HEK293 (cell line): ENCODE data around the gene ADCY4.

ENCODE experiments used
- CTCF ChIA-PET: fragments of 350-600 bp; formaldehyde crosslinking; extraction: SDS; loops from one replicate; lab custom pipeline; 2021; ENCODE audit warnings: antibody characterized with exemption; lab: Yijun Ruan, JAX
- POLR2A ChIA-PET: fragments of 300-600 bp; formaldehyde crosslinking; extraction: SDS; loops from one replicate; lab custom pipeline; 2020; ENCODE audit warnings: antibody characterized with exemption, inconsistent platforms; lab: Yijun Ruan, JAX
- H3K27ac ChIP-seq: fragments of 200-500 bp; sonication (Bioruptor generic); 2 replicates; pipeline ENCODE4 v1.5.1; 2014; ENCODE audit warnings: low read depth, low read length, control low read depth, inconsistent platforms; ENCODE audit errors: extremely low read depth
- H3K36me3 ChIP-seq, 2 experiments: fragments of 200-500 bp in 1 of 2; sonication (Bioruptor generic) in 1 of 2; 1 replicate in 1 of 2; 2 replicates in 1 of 2; pipeline ENCODE4 v1.5.1; 2014 to 2017; ENCODE audit warnings: inconsistent platforms in 2 of 2, low read length in 2 of 2; ENCODE audit not compliant: control insufficient read depth in 2 of 2, insufficient read depth in 1 of 2
- H3K4me1 ChIP-seq: fragments of 200-500 bp; sonication (Bioruptor generic); 2 replicates; pipeline ENCODE4 v1.5.1; 2014; ENCODE audit warnings: mild to moderate bottlenecking, low read length, inconsistent platforms; ENCODE audit not compliant: control insufficient read depth, insufficient read depth
- H3K4me3 ChIP-seq: 2 replicates; pipeline ENCODE4 v1.5.1; 2011; ENCODE audit warnings: low read depth, mild to moderate bottlenecking, control low read depth, low read length, moderate library complexity
- H3K9me3 ChIP-seq: fragments of 200-500 bp; sonication (Bioruptor generic); 2 replicates; pipeline ENCODE4 v1.5.1; 2014; ENCODE audit warnings: low read depth, low read length, inconsistent platforms; ENCODE audit not compliant: control insufficient read depth, insufficient read depth
- KLF7 ChIP-seq: fragments of 450-650 bp; formaldehyde crosslinking; IDR thresholded peaks from 2 replicates; pipeline ENCODE4 v1.5.1; 2016; ENCODE audit warnings: missing biosample characterization, missing genetic modification characterization, borderline replicate concordance
- OVOL3 ChIP-seq: fragments of 450-650 bp; formaldehyde crosslinking; IDR thresholded peaks from 2 replicates; pipeline ENCODE4 v1.5.1; 2016; ENCODE audit warnings: missing biosample characterization, missing genetic modification characterization
- PRDM6 ChIP-seq: fragments of 450-650 bp; formaldehyde crosslinking; IDR thresholded peaks from 2 replicates; pipeline ENCODE4 v1.5.1; 2017; ENCODE audit warnings: missing biosample characterization, missing genetic modification characterization
- ZBTB17 ChIP-seq: fragments of 450-650 bp; formaldehyde crosslinking; IDR thresholded peaks from 2 replicates; pipeline ENCODE4 v1.5.1; 2016; ENCODE audit warnings: missing biosample characterization, missing genetic modification characterization
- ZIC2 ChIP-seq: fragments of 450-650 bp; formaldehyde crosslinking; IDR thresholded peaks from 2 replicates; pipeline ENCODE4 v1.5.1; 2016; ENCODE audit warnings: missing biosample characterization, missing genetic modification characterization
- ZNF214 ChIP-seq: fragments of 450-650 bp; formaldehyde crosslinking; IDR thresholded peaks from 2 replicates; pipeline ENCODE4 v1.5.1; 2017; ENCODE audit warnings: missing biosample characterization, mild to moderate bottlenecking, missing genetic modification characterization, borderline replicate concordance
- ZNF239 ChIP-seq: fragments of 450-650 bp; formaldehyde crosslinking; IDR thresholded peaks from 2 replicates; pipeline ENCODE4 v1.5.1; 2016; ENCODE audit warnings: missing biosample characterization, missing genetic modification characterization
- ZNF391 ChIP-seq: fragments of 450-650 bp; formaldehyde crosslinking; IDR thresholded peaks from 2 replicates; pipeline ENCODE4 v1.5.1; 2016; ENCODE audit warnings: low read depth, missing biosample characterization, missing genetic modification characterization, borderline replicate concordance
- ZNF426 ChIP-seq: fragments of 450-650 bp; formaldehyde crosslinking; IDR thresholded peaks from 2 replicates; pipeline ENCODE4 v1.5.1; 2017; ENCODE audit warnings: missing biosample characterization, missing genetic modification characterization, mild to moderate bottlenecking, inconsistent platforms, moderate library complexity
- ZNF561 ChIP-seq: fragments of 450-650 bp; IDR thresholded peaks from 2 replicates; pipeline ENCODE4 v1.5.1; 2018; ENCODE audit warnings: missing biosample characterization, missing genetic modification characterization, borderline replicate concordance
- ZNF596 ChIP-seq: fragments of 450-650 bp; IDR thresholded peaks from 2 replicates; pipeline ENCODE4 v1.5.0; 2018; ENCODE audit warnings: missing biosample characterization, mild to moderate bottlenecking, missing genetic modification characterization, moderate library complexity
- ZNF658 ChIP-seq: fragments of 450-650 bp; formaldehyde crosslinking; IDR thresholded peaks from 2 replicates; pipeline ENCODE4; 2016; ENCODE audit warnings: missing biosample characterization, missing genetic modification characterization
- TF ChIP-seq, protein P1 (sequence below): fragments of 450-650 bp; formaldehyde crosslinking; IDR thresholded peaks from 2 replicates; pipeline ENCODE4 v1.5.1; 2016; ENCODE audit warnings: missing biosample characterization, missing genetic modification characterization
- TF ChIP-seq, protein P2 (sequence below): fragments of 450-650 bp; formaldehyde crosslinking; IDR thresholded peaks from 2 replicates; pipeline ENCODE4 v1.5.1; 2016; ENCODE audit warnings: missing biosample characterization, missing genetic modification characterization

The ADCY4 gene

GRCh38 chr14:24277071-24277470 is 57.8 kb downstream of the ADCY4 start:
- Histone ChIP-seq H3K9me3 (no peaks in the 10 kb centered on the region), H3K4me3 (no peak overlapping the region)
- TF ChIP-seq PRDM6 (tag by site-specific recombination) = no peak
- TF ChIP-seq, protein P1, sequence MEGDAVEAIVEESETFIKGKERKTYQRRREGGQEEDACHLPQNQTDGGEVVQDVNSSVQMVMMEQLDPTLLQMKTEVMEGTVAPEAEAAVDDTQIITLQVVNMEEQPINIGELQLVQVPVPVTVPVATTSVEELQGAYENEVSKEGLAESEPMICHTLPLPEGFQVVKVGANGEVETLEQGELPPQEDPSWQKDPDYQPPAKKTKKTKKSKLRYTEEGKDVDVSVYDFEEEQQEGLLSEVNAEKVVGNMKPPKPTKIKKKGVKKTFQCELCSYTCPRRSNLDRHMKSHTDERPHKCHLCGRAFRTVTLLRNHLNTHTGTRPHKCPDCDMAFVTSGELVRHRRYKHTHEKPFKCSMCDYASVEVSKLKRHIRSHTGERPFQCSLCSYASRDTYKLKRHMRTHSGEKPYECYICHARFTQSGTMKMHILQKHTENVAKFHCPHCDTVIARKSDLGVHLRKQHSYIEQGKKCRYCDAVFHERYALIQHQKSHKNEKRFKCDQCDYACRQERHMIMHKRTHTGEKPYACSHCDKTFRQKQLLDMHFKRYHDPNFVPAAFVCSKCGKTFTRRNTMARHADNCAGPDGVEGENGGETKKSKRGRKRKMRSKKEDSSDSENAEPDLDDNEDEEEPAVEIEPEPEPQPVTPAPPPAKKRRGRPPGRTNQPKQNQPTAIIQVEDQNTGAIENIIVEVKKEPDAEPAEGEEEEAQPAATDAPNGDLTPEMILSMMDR (tag by site-specific recombination) = no peak
- no peak for TF ChIP-seq ZNF239
- TF ChIP-seq, all 188 proteins: peak for 0
- CTCF ChIA-PET = interaction anchor here (0.6 to 1.3 kb wide), 2 partner anchors 132 to 218 kb away, joined by 4 to 5 read pairs; no protein-coding TSS in a partner anchor
- POLR2A ChIA-PET = no interaction called here
- H3K36me3 ChIP-seq = no peaks in the 10 kb centered on the region
- no peaks in the 10 kb centered on the region for H3K4me1 ChIP-seq
- H3K27ac ChIP-seq = no peak overlapping the region

- TF ChIP-seq ZNF426 (tag by site-specific recombination) = no peak
- TF ChIP-seq ZNF596 = no peak
- 0 out of 2 replicates have a peak, but pooled peaks have one; percentile 44 for TF ChIP-seq ZBTB17 (tag by site-specific recombination)
- no peak overlapping the region for H3K27ac ChIP-seq
- no peak overlapping the region for H3K4me3 ChIP-seq
- CTCF ChIA-PET = interaction anchor here (0.9 to 1.8 kb wide), 4 partner anchors 19 to 31 kb away, joined by 5 to 14 read pairs (median 8); partner anchors contain the start of gene TINF2
- H3K9me3 ChIP-seq = no peaks in the 10 kb centered on the region
- peaks cover 0 to 6% of the 10 kb centered on the region in 2 experiments; a peak in 1 of 3 replicates for H3K36me3 ChIP-seq
- POLR2A ChIA-PET = interaction anchor here (0.7 kb wide), 2 partner anchors 9 to 22 kb away, joined by 3 to 4 read pairs; no protein-coding TSS in a partner anchor
- peaks cover 3% of the 10 kb centered on the region; the same call in 1 of the 2 replicates for H3K4me1 ChIP-seq
Observed at GRCh38 chr14:24274101-24274543, 60.7 kb downstream of the ADCY4 start.

GRCh38 chr14:24273422-24273998 is 61.4 kb downstream of the ADCY4 start:
- Histone ChIP-seq H3K4me3 (no peak overlapping the region), H3K4me1 (peaks cover 3% of the 10 kb centered on the region; the same call in 1 of the 2 replicates), H3K9me3 (no peaks in the 10 kb centered on the region), H3K27ac (no peak overlapping the region), H3K36me3 (peaks cover 0 to 12% of the 10 kb centered on the region in 2 experiments; a peak in 1 of 3 replicates)
- CTCF ChIA-PET = interaction anchor here (0.9 to 1.8 kb wide), 4 partner anchors 19 to 31 kb away, joined by 5 to 14 read pairs (median 8); partner anchors contain the start of gene TINF2
- POLR2A ChIA-PET = interaction anchor here (0.7 to 1.2 kb wide), 2 partner anchors 10 to 24 kb away, joined by 3 read pairs; no protein-coding TSS in a partner anchor
- TF ChIP-seq ZNF658 (tag by site-specific recombination) = no peak
- TF ChIP-seq ZNF214 (tag by site-specific recombination) = no peak
- TF ChIP-seq KLF7 (tag by site-specific recombination) = no peak
- TF ChIP-seq, protein P2, sequence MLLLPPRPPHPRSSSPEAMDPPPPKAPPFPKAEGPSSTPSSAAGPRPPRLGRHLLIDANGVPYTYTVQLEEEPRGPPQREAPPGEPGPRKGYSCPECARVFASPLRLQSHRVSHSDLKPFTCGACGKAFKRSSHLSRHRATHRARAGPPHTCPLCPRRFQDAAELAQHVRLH = no peak
- no peak for TF ChIP-seq ZNF391 (tag by site-specific recombination)
- no peak for TF ChIP-seq ZIC2 (tag by site-specific recombination)
- no peak for TF ChIP-seq ZNF561 (tag by site-specific recombination)
- no peak for TF ChIP-seq OVOL3 (tag by site-specific recombination)
